Suprapubic skin (tissue), 4 donors: ENCODE results near the gene ERP27. TPM values are rescaled to one million over a fixed set of nuclear protein-coding genes. Genes with fewer than 3 reads are reported as not detected.

Experiments used
- DNase-seq, 2 donors: peaks; one replicate each; pipeline ENCODE4 v3.0.0-alpha.2; 2019; ENCODE audit warnings: low spot score in 2 of 2
- H3K27ac ChIP-seq: fragments of 200-600 bp; sonication (generic); one replicate; pipeline ENCODE4 v1.5.1; 2019
- H3K27me3 ChIP-seq: fragments of 200-600 bp; sonication (generic); one replicate; pipeline ENCODE4 v1.5.1; 2019
- H3K36me3 ChIP-seq: fragments of 200-600 bp; sonication (generic); one replicate; pipeline ENCODE4 v1.5.1; 2019
- H3K4me1 ChIP-seq: fragments of 200-600 bp; sonication (generic); one replicate; pipeline ENCODE4 v1.5.1; 2019
- H3K4me3 ChIP-seq: fragments of 200-600 bp; sonication (generic); one replicate; pipeline ENCODE4 v1.5.1; 2019; ENCODE audit warnings: mild to moderate bottlenecking
- H3K9me3 ChIP-seq: fragments of 200-600 bp; sonication (generic); one replicate; pipeline ENCODE4 v1.5.1; 2019
- EP300 ChIP-seq: sonication (generic); formaldehyde crosslinking; IDR thresholded peaks from one replicate; pipeline ENCODE4 v1.6.1; 2017; ENCODE audit warnings: antibody characterized with exemption
- POLR2A ChIP-seq, 2 donors: fragments of 450-650 bp; IDR thresholded peaks; one replicate each; pipeline ENCODE4 v1.6.1; 2017; ENCODE audit warnings: antibody characterized with exemption in 2 of 2, mild to moderate bottlenecking in 2 of 2, moderate library complexity in 2 of 2
- POLR2AphosphoS5 ChIP-seq, 3 donors: sonication (generic); formaldehyde crosslinking; IDR thresholded peaks; one replicate each; pipeline ENCODE4 v1.6.1; 2017; ENCODE audit warnings: antibody characterized with exemption in 3 of 3
- WGBS: methylation state at CpG from one replicate; pipeline ENCODE4 v1.1.5; 2018; 5-methylcytosine and 5-hydroxymethylcytosine counted together
- total RNA-seq, 4 donors: library from RNA; depleted of rRNA; stranded (reverse); fragments of >200 nt; gene quantifications; one replicate each; pipeline ENCODE4 v1.1.0, GENCODE V29; 2016
- TF ChIP-seq, protein P1 (sequence below), 2 donors: fragments of 200-600 bp in 1 of 2; fragments of 450-650 bp in 1 of 2; sonication (generic) in 1 of 2; IDR thresholded peaks; one replicate each; pipeline ENCODE4 v1.5.1; 2016 to 2019; ENCODE audit warnings: antibody characterized with exemption in 2 of 2, mild to moderate bottlenecking in 1 of 2, moderate library complexity in 1 of 2

The ERP27 gene
- total RNA-seq, 4 donors from 2014 or later = 0.21 to 2.5 (median 0.91) TPM; not detected in 1

DNA sequence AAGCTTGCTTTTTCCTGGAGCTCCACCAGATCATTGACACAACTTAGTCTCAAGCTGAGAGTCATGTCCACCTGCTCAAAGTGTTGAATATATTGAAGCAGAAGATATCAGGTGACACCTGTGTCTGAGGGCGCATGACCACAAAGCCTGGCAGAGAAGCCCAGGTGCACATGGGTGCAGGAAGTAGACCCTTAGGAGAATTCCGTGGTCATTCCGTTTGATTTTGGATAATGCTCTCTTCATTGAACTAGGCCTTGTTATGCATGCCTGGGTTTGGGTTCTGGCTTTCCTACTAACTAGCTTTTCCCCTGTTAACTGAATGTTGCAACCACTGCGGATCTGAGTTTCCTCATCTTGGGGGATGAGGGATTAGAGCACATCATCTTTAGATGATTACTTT is 15.9 kb upstream of the ERP27 start:
- Histone ChIP-seq H3K27me3 (no peaks in the 10 kb centered on the region), H3K4me1 (peaks cover 57% of the 10 kb centered on the region), H3K27ac (no peak overlapping the region), H3K36me3 (peaks cover 5% of the 10 kb centered on the region), H3K4me3 (no peak overlapping the region), H3K9me3 (no peaks in the 10 kb centered on the region)
- no peak for DNase-seq
- TF ChIP-seq EP300 = no peak
- no peak for TF ChIP-seq POLR2A (IDR thresholded peaks at IDR 0.05)
- TF ChIP-seq, protein P1, sequence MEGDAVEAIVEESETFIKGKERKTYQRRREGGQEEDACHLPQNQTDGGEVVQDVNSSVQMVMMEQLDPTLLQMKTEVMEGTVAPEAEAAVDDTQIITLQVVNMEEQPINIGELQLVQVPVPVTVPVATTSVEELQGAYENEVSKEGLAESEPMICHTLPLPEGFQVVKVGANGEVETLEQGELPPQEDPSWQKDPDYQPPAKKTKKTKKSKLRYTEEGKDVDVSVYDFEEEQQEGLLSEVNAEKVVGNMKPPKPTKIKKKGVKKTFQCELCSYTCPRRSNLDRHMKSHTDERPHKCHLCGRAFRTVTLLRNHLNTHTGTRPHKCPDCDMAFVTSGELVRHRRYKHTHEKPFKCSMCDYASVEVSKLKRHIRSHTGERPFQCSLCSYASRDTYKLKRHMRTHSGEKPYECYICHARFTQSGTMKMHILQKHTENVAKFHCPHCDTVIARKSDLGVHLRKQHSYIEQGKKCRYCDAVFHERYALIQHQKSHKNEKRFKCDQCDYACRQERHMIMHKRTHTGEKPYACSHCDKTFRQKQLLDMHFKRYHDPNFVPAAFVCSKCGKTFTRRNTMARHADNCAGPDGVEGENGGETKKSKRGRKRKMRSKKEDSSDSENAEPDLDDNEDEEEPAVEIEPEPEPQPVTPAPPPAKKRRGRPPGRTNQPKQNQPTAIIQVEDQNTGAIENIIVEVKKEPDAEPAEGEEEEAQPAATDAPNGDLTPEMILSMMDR (IDR thresholded peaks at IDR 0.05) = no peak
- no peak for TF ChIP-seq POLR2AphosphoS5 (IDR thresholded peaks at IDR 0.05)
- WGBS = 85% methylated on average over 4 of the region's 4 CpGs

GRCh38 chr12:14953752-14954151 is 15.4 kb upstream of the ERP27 start:
- Histone ChIP-seq H3K4me1 (peaks cover 63% of the 10 kb centered on the region), H3K9me3 (no peaks in the 10 kb centered on the region), H3K4me3 (no peak overlapping the region), H3K27ac (peak overlapping the region; percentile 1), H3K36me3 (peaks cover 5% of the 10 kb centered on the region), H3K27me3 (no peaks in the 10 kb centered on the region)
- WGBS = 100% methylated on average over 1 of the region's 1 CpG
- DNase-seq = no peak
- TF ChIP-seq POLR2AphosphoS5 (IDR thresholded peaks at IDR 0.05) (no peak), EP300 (no peak), POLR2A (IDR thresholded peaks at IDR 0.05) (no peak)
- TF ChIP-seq, protein P1 (IDR thresholded peaks at IDR 0.05) = no peak

DNA sequence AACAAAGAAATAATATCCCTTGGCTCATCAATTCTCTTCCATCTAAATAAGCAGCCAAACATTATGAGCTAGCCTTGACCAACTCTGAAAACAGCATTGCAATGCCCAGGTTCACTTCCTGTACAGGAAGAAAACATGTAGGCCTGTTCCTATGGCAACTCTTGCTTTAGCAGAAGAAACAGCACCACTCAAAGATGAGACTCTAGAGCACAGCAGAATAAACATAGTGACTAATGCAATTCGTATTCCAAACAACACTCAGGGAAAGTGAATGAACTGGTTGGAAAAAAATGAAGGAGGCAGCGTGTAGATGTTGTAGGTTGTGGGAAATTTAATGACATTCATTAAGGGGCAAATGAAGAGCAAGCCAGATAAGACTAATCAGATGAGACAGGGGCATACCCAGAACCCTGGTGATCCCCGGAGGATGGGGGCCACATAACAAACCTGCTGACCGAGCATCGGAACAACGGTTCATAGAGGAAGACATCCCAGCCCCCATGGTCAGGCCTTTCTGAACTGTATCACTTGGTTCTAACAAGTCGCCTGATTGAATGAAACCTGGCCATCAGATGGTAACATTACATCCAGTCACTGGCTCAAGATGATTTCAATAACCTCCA is 14.1 kb upstream of the ERP27 start:
- TF ChIP-seq, protein P1 (IDR thresholded peaks at IDR 0.05) = no peak
- TF ChIP-seq EP300 = no peak
- TF ChIP-seq POLR2AphosphoS5 (IDR thresholded peaks at IDR 0.05) = no peak
- no peak for TF ChIP-seq POLR2A (IDR thresholded peaks at IDR 0.05)
- H3K36me3 ChIP-seq = peaks cover 8% of the 10 kb centered on the region
- H3K4me3 ChIP-seq = no peak overlapping the region
- H3K9me3 ChIP-seq = no peaks in the 10 kb centered on the region
- WGBS = 47% methylated on average over 7 of the region's 7 CpGs
- no peak for DNase-seq
- peaks cover 63% of the 10 kb centered on the region for H3K4me1 ChIP-seq
- peak overlapping the region; percentile 57 for H3K27ac ChIP-seq
- H3K27me3 ChIP-seq = no peaks in the 10 kb centered on the region

- DNase-seq = no peak
- Histone ChIP-seq H3K27me3 (no peaks in the 10 kb centered on the region), H3K27ac (peak overlapping the region; percentile 57), H3K4me3 (no peak overlapping the region), H3K9me3 (no peaks in the 10 kb centered on the region), H3K4me1 (peaks cover 65% of the 10 kb centered on the region), H3K36me3 (peaks cover 8% of the 10 kb centered on the region)
- 16% methylated on average over 1 of the region's 1 CpG for WGBS
- no peak for TF ChIP-seq EP300
- no peak for TF ChIP-seq POLR2AphosphoS5 (IDR thresholded peaks at IDR 0.05)
- no peak for TF ChIP-seq POLR2A (IDR thresholded peaks at IDR 0.05)
- TF ChIP-seq, protein P1 (IDR thresholded peaks at IDR 0.05) = no peak
Measured at GRCh38 chr12:14951851-14952250, 13.5 kb upstream of the ERP27 start.

DNA sequence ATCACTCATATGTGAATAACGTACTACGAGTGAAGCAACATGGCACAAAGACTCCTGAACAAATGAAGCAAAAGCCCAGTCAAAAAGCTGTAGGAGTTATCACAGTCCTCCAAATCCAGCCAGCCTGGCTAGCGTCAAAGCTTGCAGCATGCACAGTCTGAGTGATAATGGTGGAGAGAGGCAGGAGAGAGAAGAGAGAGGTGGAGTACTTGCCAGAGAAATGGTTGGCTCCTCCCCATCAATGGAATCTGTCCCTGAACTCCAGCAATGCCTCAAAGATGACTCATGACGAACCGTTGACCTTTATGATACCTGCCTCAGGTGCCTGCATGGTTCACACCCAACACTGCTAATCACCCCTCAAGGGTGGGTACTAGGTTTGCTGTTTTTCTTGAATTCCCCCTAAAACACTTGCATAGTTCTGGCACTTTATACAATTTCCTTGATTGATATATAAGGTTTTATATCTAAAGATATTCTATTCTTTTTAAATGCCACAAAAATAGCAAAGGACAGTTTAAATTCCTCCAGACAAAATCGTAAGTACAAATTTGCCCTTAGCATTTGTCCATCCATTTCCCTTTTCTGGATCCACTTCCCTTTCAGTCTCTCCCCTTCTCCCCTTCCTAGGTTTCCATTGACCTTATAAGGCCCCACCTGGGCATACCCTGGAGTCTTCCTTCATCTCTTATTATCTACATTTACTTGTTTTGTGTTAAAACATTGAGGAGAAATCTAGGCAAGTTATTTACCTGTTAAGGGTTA is 12.8 kb upstream of the ERP27 start:
- H3K36me3 ChIP-seq = peaks cover 11% of the 10 kb centered on the region
- H3K27ac ChIP-seq = no peak overlapping the region
- no peaks in the 10 kb centered on the region for H3K9me3 ChIP-seq
- no peak for DNase-seq
- TF ChIP-seq, protein P1 (IDR thresholded peaks at IDR 0.05) = no peak
- no peak for TF ChIP-seq EP300
- no peak for TF ChIP-seq POLR2A (IDR thresholded peaks at IDR 0.05)
- TF ChIP-seq POLR2AphosphoS5 (IDR thresholded peaks at IDR 0.05) = no peak
- no peak overlapping the region for H3K4me3 ChIP-seq
- H3K4me1 ChIP-seq = peaks cover 65% of the 10 kb centered on the region
- H3K27me3 ChIP-seq = no peaks in the 10 kb centered on the region
- WGBS = 69% methylated on average over 6 of the region's 6 CpGs
